Femur (tissue), 1 donor: Measurements from ENCODE around the gene MAD1L1.
"Not testable (repeated sequence)": the region's sequence is repeated elsewhere in the genome, so short reads cannot be mapped to it uniquely, and the experiment has no call there.

ENCODE experiments used
- DNase-seq: peaks from one replicate; pipeline ENCODE4 v3.0.0-alpha.2; 2017

The MAD1L1 gene

GRCh38 chr7:1885465-1886226 lies 347.1 kb downstream of the MAD1L1 start:
- DNase-seq, result no peak

GRCh38 chr7:1884583-1885350 lies 348.0 kb downstream of the MAD1L1 start:
- DNase-seq, result no peak

- no peak for DNase-seq
Measured at GRCh38 chr7:1883834-1884582, 348.7 kb downstream of the MAD1L1 start.

GRCh38 chr7:1883031-1883761 lies 349.5 kb downstream of the MAD1L1 start:
- no peak for DNase-seq

GRCh38 chr7:1882451-1882850 lies 350.3 kb downstream of the MAD1L1 start:
- no peak for DNase-seq

GRCh38 chr7:1881946-1882345 lies 350.8 kb downstream of the MAD1L1 start:
- no peak for DNase-seq

- DNase-seq, result not testable (repeated sequence)
Measured at GRCh38 chr7:1876641-1877040, 356.1 kb downstream of the MAD1L1 start.

- not testable (repeated sequence) for DNase-seq
Measured at GRCh38 chr7:1875392-1876199, 357.1 kb downstream of the MAD1L1 start.

GRCh38 chr7:1874590-1875391 lies 358.0 kb downstream of the MAD1L1 start:
- not testable (repeated sequence) for DNase-seq

- DNase-seq, result no peak
Measured at GRCh38 chr7:1873857-1874589, 358.7 kb downstream of the MAD1L1 start.

- DNase-seq, result no peak
Measured at GRCh38 chr7:1873421-1873820, 359.3 kb downstream of the MAD1L1 start.

- DNase-seq, result no peak
Measured at GRCh38 chr7:1873070-1873405, 359.7 kb downstream of the MAD1L1 start.

- DNase-seq, result no peak
Measured at GRCh38 chr7:1872191-1873069, 360.3 kb downstream of the MAD1L1 start.

GRCh38 chr7:1869452-1870130 lies 363.2 kb downstream of the MAD1L1 start:
- DNase-seq, result no peak

- DNase-seq, result no peak
Measured at GRCh38 chr7:1868516-1869165, 364.1 kb downstream of the MAD1L1 start.

GRCh38 chr7:1867370-1868260 lies 365.1 kb downstream of the MAD1L1 start:
- no peak for DNase-seq

GRCh38 chr7:1866601-1867000 lies 366.1 kb downstream of the MAD1L1 start:
- DNase-seq, result no peak
